Measurements from ENCODE around the gene CAPN12. TPM values are rescaled to one million over a fixed set of nuclear protein-coding genes. Genes with fewer than 3 reads are reported as not detected.
"Not testable (repeated sequence)": the region's sequence is repeated elsewhere in the genome, so short reads cannot be mapped to it uniquely, and the experiment has no call there.

CAPN12 gene
- total RNA-seq, 4 donors from 2014 or later = 0.83 to 8.4 (median 8.2) TPM; not detected in 1

GRCh38 chr19:38769635-38770211 lies 25.4 kb upstream of the CAPN12 start:
- intact Hi-C loops (cut with DNase I; ENCODE audit: low total_unique reads) = no loop called here
- Histone ChIP-seq H3K9me3 (no peaks in the 10 kb centered on the region), H3K27ac (peak overlapping the region in 1 of 2 donors; percentile 33), H3K4me1 (no peaks in the 10 kb centered on the region), H3K36me3 (no peaks in the 10 kb centered on the region), H3K4me3 (peak overlapping the region in 1 of 2 donors; percentile 15), H3K27me3 (no peaks in the 10 kb centered on the region)
- DNase-seq = peak; percentile 83 to 84
- peak; percentile 80 to 95 (median 86) for TF ChIP-seq CTCF (IDR thresholded peaks at IDR 0.05)
- TF ChIP-seq POLR2A (IDR thresholded peaks at IDR 0.05) = peak; percentile 34 to 41

- TF ChIP-seq POLR2A (IDR thresholded peaks at IDR 0.05) = no peak
- TF ChIP-seq CTCF (IDR thresholded peaks at IDR 0.05) = no peak
- H3K9me3 ChIP-seq = no peaks in the 10 kb centered on the region
- intact Hi-C loops (cut with DNase I; ENCODE audit: low total_unique reads) = no loop called here
- no peak overlapping the region for H3K27ac ChIP-seq
- no peaks in the 10 kb centered on the region for H3K36me3 ChIP-seq
- no peak for DNase-seq
- H3K4me1 ChIP-seq = no peaks in the 10 kb centered on the region
- H3K4me3 ChIP-seq = no peak overlapping the region
- H3K27me3 ChIP-seq = no peaks in the 10 kb centered on the region
Observed at GRCh38 chr19:38766276-38767047, 22.2 kb upstream of the CAPN12 start.

GRCh38 chr19:38765214-38765613 lies 20.9 kb upstream of the CAPN12 start:
- Histone ChIP-seq H3K36me3 (no peaks in the 10 kb centered on the region), H3K27me3 (no peaks in the 10 kb centered on the region), H3K27ac (no peak overlapping the region), H3K4me1 (no peaks in the 10 kb centered on the region), H3K4me3 (no peak overlapping the region), H3K9me3 (no peaks in the 10 kb centered on the region)
- DNase-seq = no peak
- TF ChIP-seq POLR2A (IDR thresholded peaks at IDR 0.05) (no peak), CTCF (IDR thresholded peaks at IDR 0.05) (no peak)
- intact Hi-C loops (cut with DNase I; ENCODE audit: low total_unique reads) = no loop called here

GRCh38 chr19:38763795-38764220 lies 19.5 kb upstream of the CAPN12 start:
- no peaks in the 10 kb centered on the region for H3K27me3 ChIP-seq
- no peak overlapping the region for H3K4me3 ChIP-seq
- no peaks in the 10 kb centered on the region for H3K4me1 ChIP-seq
- no peak overlapping the region for H3K27ac ChIP-seq
- no peak for TF ChIP-seq CTCF (IDR thresholded peaks at IDR 0.05)
- no peak for TF ChIP-seq POLR2A (IDR thresholded peaks at IDR 0.05)
- no peak for DNase-seq
- no peaks in the 10 kb centered on the region for H3K36me3 ChIP-seq
- intact Hi-C loops (cut with DNase I; ENCODE audit: low total_unique reads) = no loop called here
- no peaks in the 10 kb centered on the region for H3K9me3 ChIP-seq

- intact Hi-C loops (cut with DNase I; ENCODE audit: low total_unique reads); H3K27me3 ChIP-seq; H3K4me3 ChIP-seq; H3K27ac ChIP-seq; H3K4me1 ChIP-seq; H3K9me3 ChIP-seq; DNase-seq; H3K36me3 ChIP-seq: not testable (repeated sequence)
Observed at GRCh38 chr19:38761884-38762389, 17.7 kb upstream of the CAPN12 start.

GRCh38 chr19:38760805-38761517 lies 16.7 kb upstream of the CAPN12 start:
- H3K9me3 ChIP-seq; H3K4me1 ChIP-seq; H3K27ac ChIP-seq; intact Hi-C loops (cut with DNase I; ENCODE audit: low total_unique reads); H3K27me3 ChIP-seq; H3K36me3 ChIP-seq; DNase-seq; H3K4me3 ChIP-seq: not testable (repeated sequence)

Data from uterus (tissue), 4 donors.